Activated CD8-positive, alpha-beta memory T cell treated with anti-CD3 and anti-CD28 coated beads, Interleukin-2, amount 50 U/mL, for 1 hour (primary cell): ENCODE results near the gene PER1.
"Not testable (repeated sequence)": the region's sequence is repeated elsewhere in the genome, so short reads cannot be mapped to it uniquely, and the experiment has no call there.

ENCODE experiments used
- DNase-seq: peaks from one replicate; pipeline ENCODE4 v3.0.0-alpha.2; 2020; ENCODE audit errors: extremely low read depth

The PER1 gene

GRCh38 chr17:8119581-8120519 lies 32.4 kb downstream of the PER1 start:
- no peak for DNase-seq

GRCh38 chr17:8118769-8119580 lies 33.2 kb downstream of the PER1 start:
- DNase-seq: peak; percentile 62

- no peak for DNase-seq
Observed at GRCh38 chr17:8117980-8118768, 34.0 kb downstream of the PER1 start, which contains the start of gene ALOXE3. TSS of gene ALOXE3 (minus strand) at chr17:8118514. CDS start at chr17:8117990, 524 bp downstream.

- no peak for DNase-seq
Observed at GRCh38 chr17:8117367-8117979, 34.7 kb downstream of the PER1 start.

- DNase-seq: no peak
Observed at GRCh38 chr17:8116776-8117175, 35.4 kb downstream of the PER1 start.

GRCh38 chr17:8110907-8111306 lies 41.3 kb downstream of the PER1 start:
- DNase-seq: no peak

- DNase-seq: no peak
Observed at GRCh38 chr17:8110456-8110804, 41.8 kb downstream of the PER1 start.

- no peak for DNase-seq
Observed at GRCh38 chr17:8109661-8110455, 42.3 kb downstream of the PER1 start.

GRCh38 chr17:8108972-8109660 lies 43.1 kb downstream of the PER1 start:
- no peak for DNase-seq

- DNase-seq: not testable (repeated sequence)
Observed at GRCh38 chr17:8106980-8107379, 45.2 kb downstream of the PER1 start.

GRCh38 chr17:8105957-8106398 lies 46.2 kb downstream of the PER1 start:
- no peak for DNase-seq

GRCh38 chr17:8104911-8105310 lies 47.3 kb downstream of the PER1 start:
- DNase-seq: no peak

GRCh38 chr17:8103549-8103948 lies 48.7 kb downstream of the PER1 start:
- no peak for DNase-seq

GRCh38 chr17:8101721-8102120 lies 50.5 kb downstream of the PER1 start:
- DNase-seq: no peak

GRCh38 chr17:8100763-8101162 lies 51.4 kb downstream of the PER1 start:
- DNase-seq: no peak

- no peak for DNase-seq
Observed at GRCh38 chr17:8100111-8100510, 52.1 kb downstream of the PER1 start.

- no peak for DNase-seq
Observed at GRCh38 chr17:8096541-8096940, 55.7 kb downstream of the PER1 start.

- no peak for DNase-seq
Observed at GRCh38 chr17:8095361-8095760, 56.8 kb downstream of the PER1 start.

GRCh38 chr17:8091033-8091687 lies 61.0 kb downstream of the PER1 start:
- no peak for DNase-seq
